ENCODE results near the gene PM20D1.

GRCh38 chr1:205840146-205840923 lies 9.6 kb downstream of the PM20D1 start:
- no peak for TF ChIP-seq EZH2phosphoT487 (IDR thresholded peaks at IDR 0.05; ENCODE audit: low read depth, severe bottlenecking, unreplicated experiment)
- TF ChIP-seq CTCF (IDR thresholded peaks at IDR 0.05; ENCODE audit: poor library complexity) = no peak
